DND-41 (cell line): Measurements from ENCODE around the gene MAP3K5.

Experiments
- ATAC-seq: fragments of 200-7000 bp; cut with Tn5 transposase; 3 replicates; pipeline ENCODE4 v1.9.1; 2021; ENCODE audit warnings: low read depth; ENCODE audit not compliant: insufficient read depth
- DNase-seq: peaks from one replicate; pipeline ENCODE4 v3.0.0-alpha.2; 2020
- H2AFZ ChIP-seq: 2 replicates; pipeline ENCODE4 v1.6.0; 2012; ENCODE audit warnings: low read depth, low read length
- H3K27ac ChIP-seq: 2 replicates; pipeline ENCODE4 v1.5.1; 2012; ENCODE audit warnings: low read length, inconsistent platforms
- H3K27me3 ChIP-seq: fragments of 200-600 bp; sonication (generic); 2 replicates; pipeline ENCODE4 v1.6.0; 2012; ENCODE audit warnings: low read length, mild to moderate bottlenecking, inconsistent platforms; ENCODE audit not compliant: insufficient read depth, poor library complexity
- H3K36me3 ChIP-seq: 2 replicates; pipeline ENCODE4 v1.5.1; 2012; ENCODE audit warnings: low read length, inconsistent platforms; ENCODE audit not compliant: insufficient read depth
- H3K4me1 ChIP-seq: 2 replicates; pipeline ENCODE4 v1.5.1; 2012; ENCODE audit warnings: mild to moderate bottlenecking, low read length; ENCODE audit not compliant: insufficient read depth
- H3K4me2 ChIP-seq: 2 replicates; pipeline ENCODE4 v1.6.0; 2012; ENCODE audit warnings: mild to moderate bottlenecking, moderate library complexity, low read length, inconsistent platforms; ENCODE audit not compliant: insufficient read depth
- H3K4me3 ChIP-seq, 2 experiments: fragments of 200-600 bp in 1 of 2; shearing (Covaris generic) in 1 of 2; 2 replicates each; pipeline ENCODE4 v1.5.1; 2012 to 2016; ENCODE audit warnings: inconsistent platforms in 2 of 2, low read length in 2 of 2, mild to moderate bottlenecking in 2 of 2, low read depth in 1 of 2, moderate library complexity in 1 of 2
- H3K79me2 ChIP-seq: 2 replicates; pipeline ENCODE4 v1.6.0; 2012; ENCODE audit warnings: low read length, inconsistent platforms; ENCODE audit not compliant: insufficient read depth
- H3K9ac ChIP-seq: 2 replicates; pipeline ENCODE4 v1.6.0; 2012; ENCODE audit warnings: low read depth, mild to moderate bottlenecking, inconsistent platforms, low read length, moderate library complexity
- H3K9me3 ChIP-seq: 2 replicates; pipeline ENCODE4 v1.5.1; 2012; ENCODE audit warnings: low read length, moderate library complexity, mild to moderate bottlenecking, inconsistent platforms; ENCODE audit not compliant: insufficient read depth, severe bottlenecking
- H4K20me1 ChIP-seq: 2 replicates; pipeline ENCODE4 v1.6.0; 2012; ENCODE audit warnings: low read length; ENCODE audit not compliant: insufficient read depth
- EZH2 ChIP-seq: IDR thresholded peaks from 3 replicates; pipeline ENCODE4 v1.6.1; 2012; ENCODE audit warnings: borderline replicate concordance, low read depth, mild to moderate bottlenecking, moderate library complexity, low read length, inconsistent platforms; ENCODE audit not compliant: severe bottlenecking
- TF ChIP-seq, protein P1 (sequence below): IDR thresholded peaks from 2 replicates; pipeline ENCODE4 v1.5.1; 2012; ENCODE audit warnings: borderline replicate concordance, low read length, moderate library complexity, mild to moderate bottlenecking; ENCODE audit not compliant: poor library complexity, severe bottlenecking; ENCODE audit errors: extremely low read depth

MAP3K5 gene

DNA sequence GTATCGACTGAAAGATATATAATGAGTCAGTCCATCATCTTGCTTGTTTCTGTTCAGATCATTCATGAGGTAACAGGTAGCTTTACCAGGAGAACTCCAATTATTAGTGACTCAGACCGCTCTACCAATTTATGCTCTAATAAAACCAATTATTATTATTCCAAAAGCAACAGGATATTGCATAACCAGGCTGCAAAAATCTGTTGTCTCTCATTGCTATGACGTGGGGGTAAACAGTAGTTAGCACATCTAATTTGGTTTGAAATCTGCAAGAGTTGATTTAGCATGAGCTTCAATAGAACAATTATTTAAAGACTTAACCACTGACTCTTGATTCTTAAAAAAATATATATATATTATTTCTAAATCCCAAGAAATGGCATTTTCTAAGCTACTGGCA is 151.1 kb downstream of the MAP3K5 start:
- ATAC-seq = no peak
- Histone ChIP-seq H3K9me3 (no peaks in the 10 kb centered on the region), H3K9ac (no peak overlapping the region), H3K4me3 (no peak overlapping the region), H2AFZ (no peak overlapping the region), H3K4me2 (no peak overlapping the region), H3K27me3 (no peaks in the 10 kb centered on the region), H3K79me2 (no peaks in the 10 kb centered on the region), H4K20me1 (no peaks in the 10 kb centered on the region), H3K27ac (no peak overlapping the region), H3K4me1 (no peaks in the 10 kb centered on the region), H3K36me3 (no peaks in the 10 kb centered on the region)
- DNase-seq = no peak
- TF ChIP-seq, protein P1, sequence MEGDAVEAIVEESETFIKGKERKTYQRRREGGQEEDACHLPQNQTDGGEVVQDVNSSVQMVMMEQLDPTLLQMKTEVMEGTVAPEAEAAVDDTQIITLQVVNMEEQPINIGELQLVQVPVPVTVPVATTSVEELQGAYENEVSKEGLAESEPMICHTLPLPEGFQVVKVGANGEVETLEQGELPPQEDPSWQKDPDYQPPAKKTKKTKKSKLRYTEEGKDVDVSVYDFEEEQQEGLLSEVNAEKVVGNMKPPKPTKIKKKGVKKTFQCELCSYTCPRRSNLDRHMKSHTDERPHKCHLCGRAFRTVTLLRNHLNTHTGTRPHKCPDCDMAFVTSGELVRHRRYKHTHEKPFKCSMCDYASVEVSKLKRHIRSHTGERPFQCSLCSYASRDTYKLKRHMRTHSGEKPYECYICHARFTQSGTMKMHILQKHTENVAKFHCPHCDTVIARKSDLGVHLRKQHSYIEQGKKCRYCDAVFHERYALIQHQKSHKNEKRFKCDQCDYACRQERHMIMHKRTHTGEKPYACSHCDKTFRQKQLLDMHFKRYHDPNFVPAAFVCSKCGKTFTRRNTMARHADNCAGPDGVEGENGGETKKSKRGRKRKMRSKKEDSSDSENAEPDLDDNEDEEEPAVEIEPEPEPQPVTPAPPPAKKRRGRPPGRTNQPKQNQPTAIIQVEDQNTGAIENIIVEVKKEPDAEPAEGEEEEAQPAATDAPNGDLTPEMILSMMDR = no peak
- TF ChIP-seq EZH2 = no peak

DNA sequence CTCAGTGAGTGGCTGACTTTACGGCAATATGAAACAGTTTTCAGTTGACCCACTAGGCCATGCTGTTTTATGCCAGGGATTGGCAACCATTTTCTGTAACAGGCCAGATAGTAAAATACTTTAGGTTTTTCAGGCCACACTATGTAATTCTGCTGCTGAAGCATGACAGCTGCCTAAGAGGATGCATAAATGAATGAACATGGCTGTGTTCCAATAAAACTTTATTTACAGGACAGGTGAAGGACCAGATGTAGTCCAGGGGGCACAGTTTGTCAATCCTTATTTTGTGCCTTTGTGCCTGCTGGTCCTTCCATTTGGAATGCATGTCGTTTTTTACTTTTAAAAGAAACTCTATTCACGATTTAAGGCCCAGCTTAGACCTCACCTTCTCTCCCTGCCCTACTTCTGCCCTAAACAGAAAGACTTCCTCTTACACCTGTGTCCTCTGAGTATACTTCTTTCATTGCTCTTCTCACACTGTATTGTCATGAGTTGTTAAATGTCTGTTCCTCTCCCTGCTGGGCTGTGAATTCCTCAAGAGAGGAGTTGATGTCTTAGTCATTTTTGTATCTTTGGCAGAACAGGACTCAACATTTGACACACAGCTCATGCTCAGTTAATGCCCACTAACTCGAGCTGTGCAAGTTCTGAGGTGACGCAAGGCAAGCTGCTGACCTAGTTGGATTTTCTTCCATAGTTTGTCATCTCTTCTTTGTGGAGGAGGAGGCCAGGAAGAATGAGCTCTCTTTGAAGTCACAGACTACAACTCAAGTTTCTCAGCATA is 152.0 kb downstream of the MAP3K5 start:
- no peaks in the 10 kb centered on the region for H3K4me1 ChIP-seq
- no peak overlapping the region for H3K4me3 ChIP-seq
- no peaks in the 10 kb centered on the region for H3K9me3 ChIP-seq
- DNase-seq = no peak
- H3K4me2 ChIP-seq = no peak overlapping the region
- ATAC-seq = no peak
- H3K9ac ChIP-seq = no peak overlapping the region
- no peak overlapping the region for H2AFZ ChIP-seq
- no peaks in the 10 kb centered on the region for H4K20me1 ChIP-seq
- no peaks in the 10 kb centered on the region for H3K27me3 ChIP-seq
- no peaks in the 10 kb centered on the region for H3K36me3 ChIP-seq
- H3K79me2 ChIP-seq = no peaks in the 10 kb centered on the region
- TF ChIP-seq, protein P1 = no peak
- TF ChIP-seq EZH2 = no peak
- H3K27ac ChIP-seq = no peak overlapping the region

DNA sequence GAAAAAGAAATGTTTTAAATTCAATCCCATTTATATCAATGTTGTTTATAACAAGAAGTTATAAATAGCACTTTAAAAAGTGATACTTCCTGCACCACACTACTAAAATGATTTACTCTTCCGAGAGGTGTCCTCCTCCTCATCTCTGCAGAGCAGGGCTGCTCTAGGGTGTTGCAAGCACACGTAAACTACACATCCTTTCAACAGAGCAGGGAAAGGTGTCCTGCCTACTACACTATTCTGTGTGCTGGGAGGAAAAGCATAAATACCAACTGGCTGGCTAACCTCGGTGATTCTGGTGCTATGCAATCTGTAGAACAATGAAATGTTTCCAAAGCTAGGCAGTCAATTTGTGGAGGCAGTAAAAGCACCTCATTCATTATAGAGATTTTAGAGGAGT is 152.6 kb downstream of the MAP3K5 start:
- H3K27me3 ChIP-seq = no peaks in the 10 kb centered on the region
- no peak for ATAC-seq
- DNase-seq = no peak
- H3K4me3 ChIP-seq = no peak overlapping the region
- TF ChIP-seq, protein P1 = no peak
- TF ChIP-seq EZH2 = no peak
- no peak overlapping the region for H3K9ac ChIP-seq
- no peaks in the 10 kb centered on the region for H3K9me3 ChIP-seq
- H2AFZ ChIP-seq = no peak overlapping the region
- H3K36me3 ChIP-seq = no peaks in the 10 kb centered on the region
- H3K79me2 ChIP-seq = no peaks in the 10 kb centered on the region
- no peak overlapping the region for H3K27ac ChIP-seq
- H3K4me2 ChIP-seq = no peak overlapping the region
- H3K4me1 ChIP-seq = no peaks in the 10 kb centered on the region
- no peaks in the 10 kb centered on the region for H4K20me1 ChIP-seq

DNA sequence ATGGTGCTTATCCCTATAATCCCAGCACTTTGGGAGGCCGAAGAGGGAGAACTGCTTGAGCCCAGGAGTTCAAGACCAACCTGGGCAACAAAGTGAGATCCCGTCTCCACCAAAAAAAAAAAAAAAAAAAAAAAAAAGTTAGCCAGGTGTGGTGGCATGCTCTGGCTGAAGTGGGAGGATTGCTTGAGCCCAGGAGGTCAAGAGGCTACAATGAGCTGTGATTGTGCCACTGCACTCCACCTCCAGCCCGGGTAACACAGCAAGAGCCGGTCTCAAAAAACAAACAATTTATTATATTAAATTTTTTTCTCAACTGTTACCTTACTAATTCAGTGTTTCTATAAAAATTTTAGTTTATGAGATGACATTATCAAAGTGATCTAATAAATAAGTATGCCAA is 156.7 kb downstream of the MAP3K5 start:
- Histone ChIP-seq H3K27me3 (no peaks in the 10 kb centered on the region), H2AFZ (no peak overlapping the region), H3K9ac (no peak overlapping the region), H4K20me1 (no peaks in the 10 kb centered on the region), H3K36me3 (no peaks in the 10 kb centered on the region), H3K79me2 (no peaks in the 10 kb centered on the region), H3K4me2 (no peak overlapping the region), H3K27ac (no peak overlapping the region), H3K4me1 (no peaks in the 10 kb centered on the region), H3K4me3 (no peak overlapping the region), H3K9me3 (no peaks in the 10 kb centered on the region)
- ATAC-seq (no peak), DNase-seq (no peak)
- TF ChIP-seq, protein P1 = no peak
- TF ChIP-seq EZH2 = no peak
